Kidney glomerular epithelial cell (primary cell): ENCODE results near the gene TLL2.

ENCODE experiments used
- DNase-seq: peaks from one replicate; lab custom pipeline; 2025; lab: John Stamatoyannopoulos, UW

TLL2 gene

DNA sequence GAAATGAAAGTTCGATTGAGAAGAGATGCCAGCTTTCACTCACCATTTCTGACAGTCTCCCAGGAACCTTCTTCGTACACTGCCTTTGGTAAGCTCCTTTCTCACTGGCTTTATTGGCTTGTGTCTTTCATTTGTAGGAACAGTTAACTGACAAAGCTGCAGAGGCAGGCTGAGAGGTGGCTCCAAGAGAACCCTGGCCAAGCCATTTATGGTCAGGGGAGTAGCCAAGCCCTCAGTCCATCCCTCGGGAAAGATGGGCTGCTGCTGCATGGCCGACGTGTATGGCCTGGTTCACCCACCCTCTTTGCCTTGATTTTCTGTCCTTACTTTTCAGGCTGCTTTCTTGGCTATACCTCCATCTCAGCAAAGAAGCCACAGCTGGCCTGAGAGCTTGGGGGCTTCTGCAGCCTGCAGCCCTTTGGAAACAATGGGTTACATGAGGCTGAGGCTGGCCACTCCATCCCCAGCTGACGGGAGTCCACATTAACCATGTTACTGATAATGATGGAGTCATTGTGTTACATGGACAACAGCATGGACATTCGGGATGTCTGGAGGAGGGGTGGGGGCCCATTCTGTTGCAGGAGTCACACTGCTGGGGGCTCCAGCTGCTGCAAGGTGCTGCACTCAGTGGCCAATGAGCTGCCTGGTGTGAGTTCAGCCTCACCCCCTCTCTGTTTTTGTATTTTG, 154.7 kb downstream of the TLL2 start, which contains the start of gene OPALIN:
Gene OPALIN (minus strand): TSS at position 152 of the 690 bp plus-strand sequence. CDS start 106 bp downstream, at position 46.
- no peak for DNase-seq

DNA sequence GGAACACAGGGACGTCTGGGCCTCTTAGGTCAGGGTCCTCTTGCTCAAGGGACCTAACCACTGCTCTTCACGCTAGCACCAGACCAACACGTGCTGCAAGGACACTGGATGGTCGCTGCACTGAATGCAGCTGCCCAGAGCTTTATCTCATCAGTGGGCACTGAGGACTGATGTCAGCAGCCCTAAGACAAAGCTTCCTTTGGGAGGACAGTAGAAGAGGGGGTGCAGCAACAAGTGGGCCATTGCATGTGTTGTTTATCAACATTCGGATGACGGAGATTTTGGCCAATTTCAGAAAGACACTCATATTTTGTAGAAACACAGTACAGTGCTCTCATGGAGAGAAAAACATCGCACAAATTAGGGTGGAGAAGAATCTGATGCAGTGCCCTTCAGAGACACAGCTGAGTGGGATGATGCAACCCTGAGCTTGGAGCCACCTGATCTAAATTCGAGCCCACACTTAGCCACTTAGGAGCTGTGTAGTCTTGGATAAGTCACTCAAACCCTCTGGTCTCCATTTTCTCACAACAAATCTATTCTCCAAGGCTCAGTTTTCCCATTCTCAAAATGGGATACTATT, 156.6 kb downstream of the TLL2 start:
- no peak for DNase-seq

GRCh38 chr10:96352582-96352981, 161.1 kb downstream of the TLL2 start:
- DNase-seq = no peak

DNA sequence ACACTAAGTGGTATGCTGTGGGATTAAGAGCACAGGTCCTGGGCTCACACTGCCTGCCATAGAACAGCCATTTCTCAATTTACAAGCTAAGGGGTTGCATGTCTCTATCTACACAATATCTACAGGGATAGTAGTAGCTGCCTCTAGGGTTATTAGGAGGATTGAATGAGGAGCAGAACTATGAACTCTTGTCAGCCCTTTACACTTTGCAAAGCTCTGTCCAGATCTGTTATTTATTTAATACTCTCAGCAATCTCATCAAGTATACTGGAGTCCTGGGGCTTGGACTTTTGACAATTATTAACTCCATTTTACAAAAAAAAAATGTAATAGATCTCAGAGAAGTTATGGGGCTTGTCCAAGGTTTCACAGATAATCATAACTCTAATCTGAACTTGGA, 161.7 kb downstream of the TLL2 start:
- no peak for DNase-seq

DNA sequence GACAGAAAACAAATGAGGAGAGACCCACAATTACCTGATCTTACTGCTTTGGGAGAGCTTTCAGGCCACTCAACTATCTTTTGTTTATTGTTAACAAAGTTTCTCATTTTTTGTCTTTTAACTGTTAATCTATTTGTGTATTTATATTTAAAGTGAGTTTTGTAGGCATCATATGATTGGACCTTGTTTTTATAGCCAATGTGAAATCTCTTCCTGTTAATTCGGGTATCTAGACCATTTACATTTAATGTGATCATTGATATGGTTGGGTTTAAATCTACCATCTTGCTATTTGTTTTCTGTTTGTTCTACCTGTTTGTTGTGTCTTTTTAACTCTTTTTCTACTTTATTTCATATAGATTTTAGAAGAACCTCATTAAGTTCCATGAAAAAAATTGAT, 167.4 kb downstream of the TLL2 start:
- no peak for DNase-seq

DNA sequence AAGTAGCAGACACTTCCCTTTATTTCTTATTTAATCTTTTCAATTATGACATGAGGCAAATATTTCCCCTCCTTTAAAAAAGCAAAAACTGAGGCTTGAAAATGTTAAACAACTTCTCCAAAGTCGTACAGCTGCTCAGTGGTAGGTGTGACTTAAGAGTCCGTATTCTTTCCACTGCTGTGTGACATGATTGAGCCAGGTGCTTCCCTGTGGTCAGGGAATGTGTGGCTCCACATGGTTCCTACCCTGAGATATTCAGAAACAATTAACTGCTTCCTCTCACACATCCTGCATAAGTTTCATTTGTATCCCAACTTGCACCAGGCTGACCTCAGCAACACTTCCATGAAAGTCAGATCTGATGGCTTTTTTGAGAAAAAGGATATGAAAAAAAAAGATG, 168.5 kb downstream of the TLL2 start:
- no peak for DNase-seq

DNA sequence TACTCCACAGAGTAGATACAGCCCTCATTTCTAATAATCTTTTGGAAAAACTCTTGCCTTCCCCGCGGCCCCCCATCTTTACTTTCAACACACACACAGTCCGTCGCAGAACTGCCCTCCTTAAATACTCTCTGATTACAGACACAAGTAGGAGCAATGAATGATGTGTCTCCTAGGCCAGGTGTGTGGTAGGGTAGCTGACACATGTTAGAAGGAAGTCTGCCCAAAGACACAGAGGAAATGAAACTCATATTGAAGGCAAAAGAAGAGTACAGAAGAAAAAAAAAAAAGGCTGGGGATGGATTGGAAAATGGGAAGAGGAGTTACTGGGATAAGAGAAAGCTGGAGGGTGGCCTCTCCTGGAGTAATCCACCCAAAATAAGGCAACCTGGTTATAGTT, 169.5 kb downstream of the TLL2 start:
- DNase-seq = no peak

GRCh38 chr10:96342402-96342801, 171.3 kb downstream of the TLL2 start:
- no peak for DNase-seq

- no peak for DNase-seq
These were observed 172.2 kb downstream of the TLL2 start for GRCh38 chr10:96341219-96342182.

- DNase-seq = peak; percentile 35
These were observed 173.5 kb downstream of the TLL2 start for GRCh38 chr10:96339956-96340904.

GRCh38 chr10:96339383-96339782, 174.3 kb downstream of the TLL2 start:
- no peak for DNase-seq

DNA sequence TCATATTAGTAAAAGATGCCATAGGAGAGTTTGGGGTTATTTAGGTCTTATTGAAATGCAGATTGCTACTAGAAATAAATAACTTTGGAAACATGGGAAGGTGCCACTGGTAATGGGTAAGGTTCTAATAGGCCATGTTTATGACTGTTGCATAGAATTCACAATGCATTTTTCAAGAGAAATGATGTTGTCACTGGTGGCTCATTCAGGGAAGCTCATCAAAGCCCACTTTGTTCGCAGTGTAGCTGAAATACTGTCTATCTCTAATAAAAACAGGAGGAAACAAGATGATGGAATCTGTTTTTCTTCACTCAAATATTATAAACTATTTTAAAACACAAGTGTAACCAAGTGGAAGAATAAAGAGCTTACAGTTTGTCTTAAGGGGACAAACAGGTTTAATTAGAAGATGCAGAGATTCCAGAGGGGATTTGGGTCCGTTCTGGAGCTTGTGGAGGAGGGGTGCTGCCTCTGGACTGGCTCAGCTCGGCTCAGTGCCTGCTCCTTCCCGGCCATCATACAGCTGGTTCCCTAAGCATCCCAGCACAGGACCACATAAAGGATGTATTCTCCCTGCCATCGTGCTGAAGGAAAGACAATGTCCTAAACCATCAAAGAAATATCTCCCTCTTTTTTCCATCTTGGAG, 175.3 kb downstream of the TLL2 start:
- DNase-seq = no peak

- DNase-seq = no peak
These were observed 176.6 kb downstream of the TLL2 start for GRCh38 chr10:96337106-96337505.

DNA sequence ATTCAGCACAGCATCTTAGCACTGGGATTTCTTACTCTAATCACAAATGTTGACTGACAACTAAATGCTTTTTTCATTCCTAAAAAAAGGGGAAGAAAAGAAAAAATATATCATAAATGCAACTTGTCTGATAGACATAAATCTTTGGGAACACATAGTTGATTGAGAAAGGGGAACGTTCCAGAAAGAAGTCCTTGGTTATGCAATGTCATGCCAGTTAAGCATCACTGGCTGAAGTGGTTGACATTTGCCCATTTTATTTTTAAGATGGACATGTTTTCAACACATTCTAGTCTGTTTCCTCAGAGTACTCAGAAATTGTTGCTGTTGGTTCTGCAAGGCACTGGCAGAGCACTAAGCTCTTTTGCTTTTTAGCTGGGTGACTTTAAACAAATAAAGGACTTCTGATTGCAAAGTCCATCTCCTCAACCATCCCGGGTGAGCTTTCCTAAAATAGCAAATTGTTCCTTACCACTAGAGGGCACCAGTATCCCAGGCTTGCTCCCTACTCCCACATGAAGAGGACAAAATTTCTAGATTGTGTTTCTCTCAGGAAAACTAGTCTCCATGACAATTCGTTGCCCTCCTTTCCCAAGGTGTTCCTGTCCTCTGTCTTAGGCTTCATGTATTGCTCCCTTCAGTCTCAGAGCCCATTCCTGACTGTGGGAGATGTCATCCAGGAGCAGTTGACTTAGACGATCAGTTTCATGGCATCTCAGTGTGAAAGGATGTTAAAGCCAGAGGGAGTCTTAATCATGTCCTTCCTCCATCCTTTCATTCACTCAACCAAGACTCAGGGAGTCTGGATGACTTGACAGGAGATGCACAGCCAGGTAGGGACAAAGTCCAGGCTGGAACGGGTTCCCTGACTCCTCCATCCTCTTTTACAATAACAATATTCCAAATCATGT, 178.9 kb downstream of the TLL2 start:
- peak; percentile 57 for DNase-seq

GRCh38 chr10:96333101-96333500, 180.6 kb downstream of the TLL2 start:
- DNase-seq = no peak

- DNase-seq = no peak
These were observed 186.3 kb downstream of the TLL2 start for GRCh38 chr10:96327462-96327861.

GRCh38 chr10:96325719-96326373, 187.9 kb downstream of the TLL2 start:
- DNase-seq = no peak

GRCh38 chr10:96324447-96324846, 189.3 kb downstream of the TLL2 start:
- no peak for DNase-seq

GRCh38 chr10:96322275-96322674, 191.5 kb downstream of the TLL2 start:
- DNase-seq = no peak
